ENCODE results near the gene CCDC50.
A peak's percentile ranks its signal among the peaks of the same experiment; 100 is the strongest.

CCDC50 gene

DNA sequence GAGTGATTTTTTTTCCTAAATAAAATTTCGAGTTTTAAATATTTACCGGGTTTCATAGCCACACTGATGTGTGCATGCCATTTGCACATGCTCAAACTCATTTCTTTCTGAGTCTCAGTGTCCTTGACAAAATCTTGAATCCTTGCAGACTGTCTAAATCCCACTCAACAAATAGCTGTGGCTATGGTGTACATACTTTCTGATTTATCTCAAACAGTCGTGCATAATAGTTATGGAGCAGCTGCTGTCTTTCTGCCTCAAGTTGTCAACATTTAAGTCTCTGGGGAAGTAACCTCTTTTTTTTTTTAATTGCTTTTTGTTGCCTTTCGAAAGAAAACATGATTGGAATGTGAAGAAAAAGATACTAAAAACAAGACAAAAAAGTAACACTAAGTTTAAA lies 53.9 kb downstream of the CCDC50 start:
- DNase-seq: no peak

DNA sequence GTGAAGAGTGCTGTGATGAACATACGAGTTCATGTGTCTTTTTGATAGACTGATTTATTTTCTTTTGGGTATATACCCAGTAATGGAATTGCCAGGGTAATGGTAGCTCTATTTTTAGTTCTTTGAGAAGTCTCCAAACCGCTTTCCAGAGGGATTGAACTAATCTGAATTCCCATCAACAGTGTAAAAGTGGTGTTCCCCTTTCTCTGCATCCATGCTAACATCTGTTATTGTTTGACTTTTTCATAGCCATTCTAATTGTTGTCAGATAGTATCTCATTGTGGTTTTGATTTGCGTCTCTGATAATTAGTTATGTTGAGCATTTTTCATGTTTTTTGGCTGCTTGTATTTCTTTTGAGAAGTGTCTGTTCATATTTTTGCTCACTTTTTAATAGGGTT lies 55.9 kb downstream of the CCDC50 start:
- DNase-seq: no peak

DNA sequence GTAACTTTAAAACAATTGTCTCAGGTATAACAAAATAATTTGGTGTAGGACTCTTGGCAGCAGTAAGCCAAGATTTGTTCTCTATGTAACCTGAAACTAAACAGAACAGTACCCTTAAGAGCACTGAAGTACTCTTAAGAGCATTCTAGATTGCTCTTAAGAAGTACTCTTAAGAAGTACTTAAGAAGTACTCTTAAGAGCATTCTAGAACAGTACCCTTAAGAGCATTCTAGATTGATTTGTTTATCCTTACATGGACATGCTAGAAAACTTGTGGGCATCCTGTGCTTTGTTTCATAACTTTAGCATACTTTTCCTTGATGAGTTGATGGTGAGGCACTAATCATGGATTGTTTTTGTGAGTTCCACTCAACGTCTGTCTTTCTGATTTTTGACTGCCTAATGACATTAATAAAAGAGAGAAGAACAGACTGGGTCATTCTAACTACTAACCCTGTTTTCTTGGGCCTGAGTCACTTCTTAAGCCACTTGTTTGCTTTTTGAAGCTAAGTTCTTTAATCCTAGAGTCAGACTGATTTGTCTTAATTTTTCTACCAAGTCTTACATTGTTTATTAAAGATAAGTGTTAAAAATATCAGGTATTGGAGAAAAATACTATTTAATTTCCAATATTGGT lies 58.4 kb downstream of the CCDC50 start:
- DNase-seq: peak; percentile 31

DNA sequence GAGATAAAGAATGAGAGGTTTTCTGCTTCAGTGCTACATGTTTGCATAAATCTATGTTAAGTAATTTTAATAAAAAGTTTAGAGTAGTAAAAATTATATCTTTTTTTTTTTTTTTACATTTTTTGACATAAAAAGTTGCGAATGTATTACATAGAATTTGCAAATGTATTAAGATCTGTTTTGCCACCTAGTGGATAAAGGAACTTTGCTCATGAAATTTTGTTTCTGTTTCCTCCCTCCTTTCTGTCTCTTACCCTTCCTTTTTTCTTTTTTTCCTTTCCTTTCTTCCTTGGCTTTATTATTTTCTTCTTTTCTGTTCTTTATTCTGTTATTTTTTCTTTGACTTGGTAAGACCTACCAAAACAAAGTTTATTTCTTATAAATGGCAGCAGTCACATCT lies 59.6 kb downstream of the CCDC50 start:
- DNase-seq: peak; percentile 29

DNA sequence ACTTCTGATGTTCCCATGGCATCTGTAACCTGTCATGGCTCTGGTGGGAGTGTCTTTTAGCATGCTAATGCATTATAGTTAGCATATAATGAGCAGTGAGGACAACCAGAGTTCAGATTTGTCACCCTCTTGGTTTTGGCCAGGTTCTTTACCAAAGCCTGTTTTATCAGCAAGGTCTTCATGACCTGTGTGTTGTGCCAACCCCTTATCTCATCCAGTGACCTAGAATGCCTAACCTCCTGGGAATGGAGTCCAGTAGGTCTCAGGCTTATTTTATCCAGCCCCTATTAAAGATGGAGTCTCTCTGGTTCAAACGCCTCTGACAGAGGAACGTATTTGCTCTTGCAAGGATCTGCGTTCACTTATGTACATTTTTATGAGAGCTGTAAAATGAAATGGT lies 61.4 kb downstream of the CCDC50 start:
- DNase-seq: no peak

DNA sequence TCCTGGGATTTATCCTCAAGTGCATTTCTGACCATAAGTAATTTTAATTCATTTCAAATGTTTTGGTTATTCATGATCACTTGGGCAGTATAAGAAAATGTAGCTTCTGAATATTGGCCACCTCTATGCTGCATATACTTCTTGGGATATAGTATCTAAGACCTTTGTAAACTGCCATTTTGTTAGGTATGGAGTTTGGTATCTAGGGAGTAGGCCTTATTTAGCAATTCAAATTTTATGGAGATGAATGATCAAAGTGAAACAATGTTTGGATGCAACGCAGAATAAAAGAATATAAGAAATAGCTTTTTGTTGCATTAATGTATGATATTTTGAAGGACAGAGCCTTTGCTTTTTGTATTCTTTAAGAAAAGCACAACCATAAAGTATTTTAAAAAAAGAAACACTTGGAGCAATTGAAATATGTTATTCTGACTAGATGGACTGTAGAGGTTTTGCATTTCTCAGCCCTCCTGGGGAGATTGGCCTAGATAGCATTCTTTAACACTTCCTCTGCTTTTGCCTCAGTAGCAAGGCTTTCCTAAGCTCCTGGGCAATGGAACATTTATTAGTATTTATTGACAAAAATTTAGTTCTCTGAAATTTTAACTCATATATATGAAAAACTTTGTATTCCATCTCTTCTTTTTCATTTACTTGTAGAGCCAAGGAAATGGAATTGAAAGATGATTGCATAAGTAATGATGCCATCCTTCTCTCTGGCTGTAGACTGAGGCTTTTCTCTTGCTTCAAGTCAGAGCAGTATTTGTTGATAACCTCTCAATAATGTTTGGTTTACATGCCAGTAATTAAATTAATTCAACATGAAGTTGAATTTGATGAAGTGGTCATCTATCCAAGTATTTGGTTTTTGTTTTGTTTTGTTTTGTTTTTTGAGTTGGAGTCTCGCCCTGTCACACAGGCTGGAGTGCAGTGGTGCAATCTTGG lies 62.9 kb downstream of the CCDC50 start:
- no peak for DNase-seq

DNA sequence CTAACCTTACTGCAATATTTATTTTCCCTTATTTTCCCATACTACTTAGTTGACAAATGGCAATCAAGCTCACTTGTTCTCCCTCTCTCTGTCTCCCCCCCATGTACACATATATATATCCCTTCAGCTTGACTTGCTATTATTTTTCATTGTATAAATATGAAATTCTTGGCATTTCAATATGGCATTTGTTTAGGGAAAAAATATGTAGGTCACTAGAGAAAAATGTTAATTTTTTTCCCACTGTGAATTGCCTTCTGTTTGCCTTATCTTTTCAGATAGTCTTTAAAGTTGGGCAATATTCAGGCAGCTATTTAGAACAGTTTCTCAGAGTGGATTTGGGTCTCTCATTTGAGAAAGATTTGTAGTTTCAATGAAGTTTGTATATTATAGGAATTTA lies 64.0 kb downstream of the CCDC50 start:
- no peak for DNase-seq

DNA sequence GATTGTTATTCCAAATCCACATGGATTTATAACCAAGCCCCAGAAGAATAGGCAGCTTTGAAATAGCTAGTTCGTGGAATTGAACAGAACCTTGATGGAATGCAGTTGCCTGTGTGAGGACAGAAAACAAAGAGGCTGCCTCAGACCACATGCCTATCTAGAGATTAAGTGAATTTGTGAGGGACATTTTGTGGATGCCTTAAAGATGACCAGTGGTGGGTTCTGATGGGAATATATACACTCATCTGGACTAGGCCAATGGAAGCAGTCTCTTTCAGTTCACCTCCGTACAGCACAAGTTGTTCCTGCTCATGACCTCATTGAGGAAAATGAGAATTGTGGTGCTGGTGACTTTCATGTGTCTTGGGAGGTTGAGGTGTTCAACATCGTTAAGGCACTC lies 68.6 kb downstream of the CCDC50 start:
- DNase-seq: no peak

DNA sequence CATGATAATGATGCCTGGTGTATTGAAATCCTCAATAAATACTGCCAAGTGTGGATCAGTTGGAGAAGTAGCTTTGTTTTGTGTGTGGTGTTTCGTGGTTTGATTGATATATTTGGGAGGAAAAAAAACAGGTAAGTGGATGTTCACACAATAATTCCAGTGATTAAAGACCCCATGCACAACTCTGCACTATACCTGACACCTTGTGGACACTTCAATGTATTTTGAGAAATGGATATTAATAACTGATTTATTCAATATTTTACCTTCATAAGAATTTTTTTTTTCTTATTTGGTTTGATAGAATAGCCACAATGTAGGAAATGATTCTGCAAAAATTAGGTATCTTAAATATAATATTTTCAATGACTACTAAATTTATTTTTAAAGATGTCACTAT lies 69.4 kb downstream of the CCDC50 start:
- DNase-seq: no peak

DNA sequence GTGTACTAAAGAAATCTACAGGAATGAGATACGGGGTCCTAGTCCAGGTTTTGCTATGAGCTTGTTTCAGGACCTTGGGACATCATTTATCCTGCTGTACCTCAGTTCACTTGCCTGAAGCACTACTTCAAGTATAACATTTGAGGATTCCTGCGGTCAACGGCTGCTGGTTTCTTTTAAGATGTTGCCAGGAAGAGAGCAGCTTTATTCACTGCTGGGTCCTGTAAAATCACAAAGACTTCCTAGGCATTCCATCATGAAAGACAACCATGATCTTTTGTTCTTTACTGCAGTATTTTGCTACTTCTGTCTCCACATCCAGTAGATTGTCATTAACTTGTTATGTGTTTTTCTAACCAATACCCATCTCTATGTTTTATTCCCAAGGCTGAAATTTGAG lies 70.7 kb downstream of the CCDC50 start:
- DNase-seq: no peak

DNA sequence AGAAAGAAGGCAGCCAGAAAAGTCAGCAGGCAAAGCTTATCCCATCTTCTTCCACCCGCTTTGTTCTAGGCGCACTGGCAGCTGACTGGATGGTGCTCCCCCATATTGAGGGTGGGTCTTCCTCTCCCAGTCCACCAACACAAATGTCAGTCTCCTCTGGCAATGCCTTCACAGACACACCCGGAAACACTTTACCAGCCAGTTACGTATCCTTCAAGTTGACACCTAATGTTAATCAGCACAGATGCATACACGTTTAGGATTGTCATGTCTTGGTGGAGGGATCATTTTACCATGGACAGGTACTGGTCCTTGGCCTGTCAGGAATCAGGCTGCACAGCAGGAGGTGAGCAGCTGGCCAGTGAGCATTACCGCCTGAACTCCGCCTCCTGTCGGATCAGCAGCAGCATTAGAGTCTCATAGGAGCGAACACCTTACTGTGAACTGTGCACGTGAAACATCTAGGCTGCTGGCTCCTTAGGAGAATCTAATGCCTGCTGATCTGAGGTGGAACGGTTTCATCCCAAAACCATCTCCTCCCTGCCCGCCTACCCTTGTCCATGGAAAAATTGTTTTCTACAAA lies 72.7 kb downstream of the CCDC50 start:
- no peak for DNase-seq

DNA sequence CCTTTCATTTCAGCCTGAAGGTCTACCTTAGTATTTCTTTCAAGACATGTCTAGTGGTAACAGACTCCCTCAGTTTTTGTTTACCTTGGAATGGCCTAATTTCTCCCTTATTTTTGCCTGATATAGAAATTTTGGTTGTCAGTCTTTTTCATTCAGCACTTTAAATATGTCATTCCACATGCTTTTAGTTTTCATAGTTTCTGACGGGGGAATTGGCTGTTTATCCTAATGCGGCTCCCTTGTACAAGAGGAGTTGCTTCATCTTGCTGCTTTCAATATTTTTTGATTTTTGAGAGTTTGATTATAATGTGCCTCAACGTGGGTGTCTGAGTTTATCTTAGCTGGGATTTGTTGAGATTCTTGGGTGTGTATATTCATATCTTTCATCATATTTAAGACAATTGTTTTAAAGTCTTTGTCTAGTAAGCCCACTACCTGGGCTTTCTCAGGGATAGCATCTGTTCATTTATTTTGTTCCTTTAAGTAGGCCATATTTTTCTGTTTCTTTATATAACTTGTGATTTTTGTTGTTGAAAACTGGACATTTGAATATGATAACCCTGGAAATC lies 80.7 kb downstream of the CCDC50 start:
- DNase-seq: no peak

DNA sequence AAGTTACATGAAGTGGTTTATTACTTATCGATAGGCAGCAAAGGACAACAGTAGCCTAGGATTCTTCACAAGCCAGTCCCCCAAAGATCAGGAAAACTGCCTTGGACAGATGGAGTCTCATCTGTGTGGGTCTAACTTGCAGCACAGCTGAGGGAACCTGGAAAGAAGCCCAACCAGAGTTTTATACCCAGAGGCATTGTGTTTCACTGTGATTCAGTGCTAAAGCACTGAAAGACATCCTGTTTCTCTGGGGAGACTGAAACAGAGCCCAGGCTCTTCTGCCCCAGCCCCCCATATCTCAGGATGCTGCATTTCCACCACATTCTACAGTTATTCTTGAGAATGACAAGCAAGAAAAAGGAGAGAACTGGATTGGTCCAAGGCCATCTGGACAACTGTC lies 83.6 kb downstream of the CCDC50 start:
- DNase-seq: peak; percentile 88

DNA sequence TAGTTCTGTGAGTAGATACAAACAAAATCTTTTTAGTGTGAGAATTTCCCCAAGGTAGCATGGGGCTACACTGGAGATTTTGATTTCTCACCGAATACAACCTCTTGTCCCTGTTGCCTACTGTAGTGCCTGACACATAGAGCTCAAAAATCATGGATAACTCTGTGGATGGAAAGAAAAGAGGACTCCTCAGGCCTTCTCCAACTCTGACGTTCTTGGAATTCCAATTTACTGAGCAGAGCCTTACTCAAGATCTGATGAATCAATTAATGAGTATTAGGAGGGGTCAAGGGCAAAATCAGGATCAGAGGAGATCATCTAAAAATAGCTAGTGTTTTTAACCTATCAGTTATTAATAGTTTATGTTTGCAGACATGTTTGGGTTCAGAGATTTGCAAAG lies 85.1 kb downstream of the CCDC50 start:
- peak; percentile 18 for DNase-seq

DNA sequence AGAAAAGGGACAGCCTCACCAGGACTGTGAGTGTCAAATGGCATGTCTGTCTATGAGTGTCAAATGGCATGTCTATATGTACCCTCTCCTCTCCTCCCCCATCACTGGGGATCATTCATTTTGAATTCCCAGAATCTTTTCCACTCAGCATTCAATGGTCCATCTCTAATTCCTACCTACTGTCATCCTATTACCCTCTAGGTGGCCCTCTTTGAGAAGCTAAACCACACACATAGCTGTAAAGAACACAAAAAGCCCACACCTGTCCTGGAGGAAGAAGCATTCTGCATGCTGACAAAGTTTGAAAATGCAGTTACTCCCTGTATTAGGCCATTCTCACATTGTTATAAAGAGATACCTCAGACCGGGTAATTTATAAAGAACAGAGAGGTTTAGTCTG lies 85.5 kb downstream of the CCDC50 start:
- DNase-seq: no peak

DNA sequence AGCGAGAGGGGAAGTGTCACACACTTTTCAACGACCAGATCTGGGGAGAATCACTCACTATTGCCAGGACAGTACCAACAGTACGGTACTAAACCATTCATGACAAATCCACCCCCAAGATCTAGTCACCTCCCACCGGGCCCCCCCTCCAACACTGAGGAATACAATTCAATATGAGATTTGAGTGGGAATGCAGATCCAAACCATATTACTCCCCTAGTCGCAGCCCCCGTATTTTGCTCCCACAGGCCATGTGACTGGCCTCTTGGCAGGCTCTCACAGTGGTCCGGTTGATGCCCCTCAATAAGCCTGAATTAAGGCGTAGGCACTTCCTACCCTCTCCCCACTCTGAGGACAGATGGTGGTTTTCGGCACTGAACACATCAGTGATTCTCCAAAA lies 86.4 kb downstream of the CCDC50 start:
- DNase-seq: no peak

DNA sequence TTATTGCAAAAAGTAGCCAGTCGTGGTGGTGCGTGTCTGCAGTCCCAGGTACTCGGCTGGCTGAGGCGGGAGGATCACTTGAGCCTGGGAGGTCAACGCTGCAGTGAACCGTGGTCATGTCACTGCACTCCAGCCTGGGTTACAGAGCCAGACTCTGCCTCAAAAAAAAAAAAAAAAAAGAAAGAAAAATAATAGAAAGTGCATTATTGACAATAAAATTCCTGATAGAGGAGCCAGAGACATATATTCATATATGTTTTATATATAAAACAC lies 88.2 kb downstream of the CCDC50 start:
- DNase-seq: no peak

DNA sequence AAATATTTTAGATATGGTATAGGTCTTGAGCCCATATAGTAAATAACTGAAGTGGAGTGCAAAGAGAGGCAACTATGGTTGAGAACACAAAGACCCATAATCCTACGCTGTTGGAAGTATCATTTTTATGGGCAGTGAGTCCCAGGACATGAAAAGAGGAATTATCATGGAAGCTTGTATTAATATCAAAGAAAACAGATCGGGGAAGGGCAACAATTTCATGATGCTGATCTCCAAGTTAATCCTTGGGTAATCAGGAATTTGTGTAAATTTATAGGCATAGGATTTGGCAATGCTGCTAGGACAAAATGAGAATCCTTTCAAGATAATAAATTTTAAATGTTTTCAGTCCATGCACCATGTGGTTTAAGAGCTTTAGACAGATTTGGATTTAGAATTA lies 91.6 kb downstream of the CCDC50 start:
- no peak for DNase-seq

DNA sequence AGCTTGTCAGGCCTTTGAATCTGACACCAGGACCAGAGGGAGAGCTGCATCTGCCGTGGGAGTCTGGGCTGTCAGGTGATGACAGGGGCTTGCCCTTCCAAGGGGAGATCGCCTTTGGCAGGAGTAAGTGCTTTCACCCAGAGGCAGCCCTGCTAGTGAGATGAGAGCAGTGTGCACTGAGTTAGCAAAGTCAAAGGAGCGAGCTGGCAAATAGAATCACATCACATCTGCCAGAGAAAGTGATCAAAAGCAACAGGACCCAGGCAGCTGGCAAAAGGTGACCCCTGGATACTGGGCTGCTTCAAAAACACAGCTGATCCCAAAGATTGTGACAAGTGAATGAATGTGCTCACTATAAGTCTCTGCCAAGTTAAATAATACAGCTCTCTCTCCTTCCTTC lies 95.7 kb downstream of the CCDC50 start:
- DNase-seq: no peak

DNA sequence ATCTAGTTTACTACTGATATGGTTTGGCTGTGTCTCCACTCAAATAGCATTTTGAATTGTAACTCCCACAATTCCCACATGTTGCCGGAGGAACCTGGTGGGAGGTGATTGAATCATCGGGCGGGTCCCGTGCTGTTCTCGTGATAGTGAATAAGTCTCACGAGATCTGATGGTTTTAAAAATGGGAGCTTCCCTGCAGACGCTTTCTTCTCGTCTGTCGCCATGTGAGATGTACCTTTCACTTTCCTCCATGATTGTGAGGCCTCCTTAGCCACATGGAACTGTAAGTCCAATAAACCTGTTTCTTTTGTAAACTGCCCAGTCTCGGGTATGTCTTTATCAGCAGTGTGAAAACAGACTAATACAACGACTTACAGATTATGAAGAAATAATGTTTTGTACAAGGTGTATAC lies 96.1 kb downstream of the CCDC50 start:
- no peak for DNase-seq

DNA sequence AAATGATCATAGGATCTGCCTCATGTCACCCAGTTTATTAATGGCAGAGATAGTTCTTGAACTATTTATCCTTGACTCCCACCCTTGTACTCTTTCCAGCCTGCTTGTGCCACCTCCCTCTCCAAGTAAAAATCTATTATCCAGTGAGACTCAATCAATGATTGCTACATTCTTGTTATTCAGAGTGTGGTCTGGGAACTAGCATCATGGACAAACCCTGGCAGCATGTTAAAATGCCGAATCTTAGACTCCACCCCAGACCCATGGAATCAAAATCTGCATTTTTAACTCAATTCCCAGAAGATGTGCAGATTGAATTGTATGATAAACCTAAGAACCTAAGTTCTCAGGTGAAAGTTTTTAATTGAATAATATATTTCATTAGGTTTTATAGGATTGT lies 97.1 kb downstream of the CCDC50 start:
- no peak for DNase-seq

DNA sequence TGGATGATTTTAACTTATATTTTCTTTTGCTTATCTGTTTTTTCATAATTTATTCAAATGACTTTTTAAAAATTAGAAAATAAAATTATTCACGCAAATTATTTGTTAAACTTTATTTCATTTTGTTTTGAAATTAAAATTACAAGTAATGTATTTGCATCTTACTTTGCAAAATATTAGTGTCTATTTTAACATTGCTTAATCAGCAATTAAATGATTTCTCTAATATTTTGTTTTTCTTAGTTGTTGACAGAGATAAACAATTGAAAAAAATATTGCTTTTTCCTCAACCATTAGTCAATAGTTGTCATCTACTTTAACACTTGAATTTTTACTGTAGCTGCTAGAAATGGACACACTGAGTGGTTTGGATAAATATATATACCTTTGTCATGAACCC lies 99.0 kb downstream of the CCDC50 start:
- DNase-seq: no peak

DNA sequence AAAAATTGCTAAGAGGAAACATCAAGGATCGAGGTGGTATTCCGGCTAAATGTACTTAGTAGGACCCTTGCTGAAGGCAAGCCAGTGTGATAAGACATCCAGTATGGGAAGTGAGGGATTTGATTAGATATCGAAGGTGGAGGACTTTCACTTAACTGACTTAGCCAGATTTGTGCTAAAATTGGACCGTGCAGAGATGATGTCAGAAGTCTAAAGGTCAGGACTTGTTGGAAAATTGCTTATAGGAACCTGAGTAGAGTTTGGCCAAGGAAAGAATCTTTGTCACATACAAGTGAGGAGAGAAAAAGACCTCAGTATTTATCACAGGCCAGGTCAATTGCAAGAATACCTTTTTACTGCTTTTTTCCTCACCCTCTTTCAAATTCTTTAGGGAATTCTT lies 100.9 kb downstream of the CCDC50 start:
- no peak for DNase-seq

DNA sequence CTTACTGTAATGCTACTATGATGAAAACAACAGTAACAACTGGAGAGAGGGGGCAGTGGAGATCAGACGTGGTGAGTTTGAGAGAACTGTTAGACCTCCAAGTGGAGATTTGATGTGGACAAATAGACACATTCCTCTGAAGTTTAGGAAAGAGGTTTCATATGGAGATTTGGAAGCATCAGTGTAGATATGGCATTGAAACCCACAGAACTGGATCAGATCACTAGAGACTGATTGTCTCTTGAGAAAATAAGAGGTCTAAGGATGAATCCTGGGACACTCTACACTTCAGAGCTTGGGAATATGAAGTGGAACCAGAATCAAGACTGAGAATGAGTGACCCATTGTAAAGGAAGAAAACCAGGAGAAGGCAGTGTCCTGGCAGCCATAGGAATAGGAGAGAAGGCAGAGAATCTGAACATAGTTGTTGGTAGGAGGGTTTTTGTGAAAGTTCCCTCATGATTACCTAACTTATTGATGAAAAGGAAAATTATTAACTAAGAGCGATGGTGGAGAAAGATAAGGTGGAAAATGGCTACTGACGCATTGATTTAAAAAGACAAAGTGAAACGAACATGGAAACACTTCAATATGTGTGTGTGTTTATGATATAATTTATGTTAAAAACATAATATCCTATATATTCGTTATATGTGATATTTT lies 102.1 kb downstream of the CCDC50 start:
- DNase-seq: no peak

Data from HCEC 1CT (cell line).